ENCODE data around the gene SLC2A3.
"Not testable (repeated sequence)": the region's sequence is repeated elsewhere in the genome, so short reads cannot be mapped to it uniquely, and the experiment has no call there.

SLC2A3 gene

DNA sequence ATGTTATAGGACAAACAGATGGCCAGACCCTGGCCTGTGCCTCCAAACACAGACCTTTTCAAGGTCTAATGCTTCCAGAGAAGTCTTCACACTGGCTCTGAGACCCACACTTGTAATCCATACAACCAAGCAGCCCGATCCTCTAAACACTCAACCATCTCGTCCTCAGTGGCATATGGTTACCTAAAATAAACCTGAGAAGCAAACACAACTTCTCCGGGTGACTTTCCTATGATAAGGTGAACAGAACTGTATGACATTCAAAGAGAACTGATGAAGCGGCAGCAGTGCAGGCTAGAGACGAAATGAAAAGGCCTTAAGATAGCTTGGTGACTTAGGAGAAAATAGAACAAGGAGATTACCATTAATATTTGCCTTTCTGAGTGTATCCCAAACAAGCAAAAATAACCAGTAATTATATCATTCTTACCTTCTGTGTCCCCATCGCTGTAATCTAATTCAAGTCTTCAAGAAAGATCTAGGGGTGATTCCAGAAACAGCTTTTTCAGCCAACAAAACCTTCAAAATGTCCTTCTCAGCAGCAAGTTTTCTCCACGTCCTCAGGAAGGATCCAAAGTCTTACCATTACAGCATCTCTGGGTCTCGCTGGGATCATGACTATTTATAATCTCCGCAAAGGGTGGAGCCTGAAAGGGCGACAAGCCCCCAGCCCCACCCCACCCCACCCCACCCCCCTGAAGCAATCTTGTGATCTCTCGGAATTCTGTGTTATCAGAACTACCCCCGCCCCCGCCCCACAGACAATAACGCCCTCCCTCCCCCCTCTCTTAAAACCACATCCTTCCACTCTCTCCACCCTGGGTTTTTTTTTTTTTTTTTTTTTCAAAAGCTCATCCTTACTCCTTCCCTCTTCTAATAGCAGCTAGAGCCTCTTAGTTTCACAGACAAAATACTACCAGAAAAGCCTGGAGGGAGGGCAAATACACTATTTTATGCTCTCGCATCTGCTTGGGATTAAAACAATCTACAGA lies at the start of gene SLC2A3:
Gene SLC2A3 (minus strand): TSS at position 598 of the 992 bp plus-strand sequence. CDS start 153 bp downstream, at position 445.
- peak; percentile 63 for DNase-seq

DNA sequence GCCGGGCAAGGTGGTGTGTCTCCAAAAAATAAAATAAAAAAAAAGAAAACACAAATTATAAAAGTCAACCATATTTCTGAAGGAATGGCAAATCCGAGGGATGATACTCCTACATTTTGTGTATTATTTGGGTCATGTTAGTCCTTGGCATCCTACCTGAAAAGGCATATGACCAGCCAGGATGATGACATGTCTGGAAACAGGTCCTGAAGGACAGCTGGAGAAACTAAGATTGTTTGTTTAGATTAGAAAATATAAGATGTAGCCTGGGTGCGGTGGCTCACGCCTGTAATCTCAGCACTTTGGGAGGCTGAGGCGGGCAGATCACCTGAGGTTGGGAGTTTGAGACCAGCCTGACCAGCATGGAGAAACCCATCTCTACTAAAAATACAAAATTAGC lies 48.9 kb upstream of the SLC2A3 start:
- DNase-seq, result no peak

DNA sequence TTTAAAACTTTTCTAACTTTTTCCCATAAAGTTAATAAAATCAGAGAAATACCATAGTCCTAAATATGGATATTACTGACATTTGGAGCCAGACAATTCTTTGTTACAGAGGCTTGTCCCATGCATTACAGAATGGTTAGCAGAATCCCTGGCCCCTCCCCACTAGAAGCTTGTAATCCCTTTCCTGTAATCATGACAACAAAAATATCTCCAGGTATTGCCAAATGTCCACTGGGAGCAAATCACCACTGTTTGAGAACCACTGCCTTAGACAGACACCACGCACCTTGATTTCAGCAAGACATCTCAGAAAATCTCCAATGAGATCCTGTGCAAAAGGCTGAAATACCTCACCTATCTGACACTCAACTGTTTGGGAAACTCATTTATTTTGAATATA lies 47.5 kb upstream of the SLC2A3 start:
- not testable (repeated sequence) for DNase-seq

DNA sequence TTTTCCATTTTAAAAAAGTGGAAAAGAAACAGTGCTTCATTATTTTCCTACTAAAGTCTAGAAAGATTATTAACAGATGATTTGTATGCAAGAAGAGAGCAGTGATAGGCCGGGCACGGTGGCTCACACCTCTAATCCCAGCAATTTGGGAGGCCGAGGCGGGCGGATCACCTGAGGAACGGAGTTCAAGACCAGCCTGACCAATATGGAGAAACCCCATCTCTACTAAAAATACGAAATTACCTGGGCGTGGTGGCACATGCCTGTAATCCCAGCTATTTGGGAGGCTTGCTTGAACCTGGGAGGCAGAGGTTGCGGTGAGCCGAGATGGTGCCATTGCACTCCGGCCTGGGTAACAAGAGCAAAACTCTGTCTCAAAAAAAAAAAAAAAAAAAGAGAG lies 47.0 kb upstream of the SLC2A3 start:
- DNase-seq, result not testable (repeated sequence)

DNA sequence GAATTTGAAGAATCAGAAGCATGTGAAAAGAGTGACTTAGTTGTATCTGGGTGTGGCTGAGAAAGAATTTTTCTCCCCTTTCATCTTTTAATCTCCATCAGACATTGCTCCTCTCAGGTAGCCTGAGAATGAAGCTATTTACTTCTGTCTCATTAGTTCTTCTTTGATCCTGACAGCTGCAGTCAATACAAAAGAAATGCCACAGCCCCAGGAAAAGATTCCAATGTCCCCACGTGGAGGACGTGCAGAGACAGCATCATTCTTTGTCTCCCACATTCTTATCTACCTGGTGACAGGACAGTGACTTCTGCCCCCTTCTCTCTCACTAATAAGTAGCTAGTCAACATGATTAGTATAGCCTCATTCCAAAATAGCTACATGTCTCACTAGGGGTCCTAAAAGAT lies 46.3 kb upstream of the SLC2A3 start:
- not testable (repeated sequence) for DNase-seq

DNA sequence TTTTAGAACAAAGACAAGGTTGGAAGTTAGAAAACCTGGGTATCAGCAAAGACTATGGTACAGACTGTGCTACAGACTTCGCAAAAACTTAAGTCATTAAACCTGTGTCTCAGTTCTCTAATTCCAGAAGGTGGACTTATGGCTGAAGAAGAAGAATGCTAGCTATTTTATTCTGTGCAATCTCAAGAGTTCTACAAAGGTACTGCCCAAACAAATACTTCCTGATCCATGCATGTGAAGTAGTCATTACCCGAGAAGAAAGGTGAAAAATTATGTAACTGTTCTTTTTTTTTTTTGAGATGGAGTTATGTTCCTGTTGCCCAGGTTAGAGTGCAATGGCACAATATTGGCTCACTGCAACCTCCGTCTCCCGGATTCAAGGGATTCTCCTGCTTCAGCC lies 45.5 kb upstream of the SLC2A3 start:
- DNase-seq, result no peak

DNA sequence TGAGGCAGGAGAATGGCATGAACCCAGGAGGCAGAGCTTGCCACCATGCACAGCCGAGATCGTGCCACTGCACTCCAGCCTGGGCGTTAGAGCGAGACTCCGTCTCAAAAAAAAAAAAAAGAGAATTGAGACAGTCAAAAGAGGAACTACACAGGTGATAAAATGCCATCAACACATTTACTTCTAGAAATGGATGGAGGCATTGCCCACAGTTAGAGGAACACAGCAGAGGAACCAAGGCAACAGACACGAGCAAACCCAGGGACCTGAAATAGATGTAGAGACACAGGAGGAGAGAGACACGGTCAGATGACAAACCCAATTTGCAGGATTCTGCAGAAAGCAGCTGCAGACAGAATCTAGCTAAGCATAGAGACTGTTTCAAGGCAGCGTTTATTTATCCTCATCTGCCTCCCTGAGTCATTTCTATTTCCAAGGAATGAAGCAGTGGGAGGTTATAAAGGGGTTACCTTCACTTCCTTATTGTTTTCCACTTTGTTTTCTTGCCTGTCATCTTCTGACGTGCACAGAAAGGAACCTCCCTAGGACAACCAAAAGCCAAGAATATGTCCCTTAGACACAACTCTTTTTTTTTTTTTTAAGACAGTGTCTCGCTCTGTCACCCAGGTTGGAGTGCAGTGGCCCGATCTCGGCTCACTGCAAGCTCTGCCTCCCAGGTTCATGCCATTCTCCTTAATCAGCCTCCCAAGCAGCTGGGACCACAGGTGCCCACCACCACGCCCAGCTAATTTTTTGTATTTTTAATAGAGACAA lies 41.6 kb upstream of the SLC2A3 start:
- not testable (repeated sequence) for DNase-seq

DNA sequence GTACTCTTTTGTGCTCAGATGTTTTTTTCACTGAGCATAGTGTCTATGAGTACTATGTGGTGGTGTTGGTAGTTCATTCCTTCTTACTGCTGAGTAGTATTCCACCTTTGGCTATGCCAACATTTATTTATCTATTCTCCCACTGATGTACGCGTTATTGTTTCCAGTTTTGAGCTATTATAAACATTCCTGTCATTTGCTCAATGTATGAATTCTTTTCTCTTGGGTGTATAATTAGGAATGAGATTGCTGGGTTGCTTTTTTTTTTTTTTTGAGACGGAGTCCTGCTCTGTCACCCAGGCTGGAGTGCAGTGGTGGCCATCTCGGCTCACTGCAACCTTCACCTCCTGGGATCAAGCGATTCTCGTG lies 37.5 kb upstream of the SLC2A3 start:
- no peak for DNase-seq

DNA sequence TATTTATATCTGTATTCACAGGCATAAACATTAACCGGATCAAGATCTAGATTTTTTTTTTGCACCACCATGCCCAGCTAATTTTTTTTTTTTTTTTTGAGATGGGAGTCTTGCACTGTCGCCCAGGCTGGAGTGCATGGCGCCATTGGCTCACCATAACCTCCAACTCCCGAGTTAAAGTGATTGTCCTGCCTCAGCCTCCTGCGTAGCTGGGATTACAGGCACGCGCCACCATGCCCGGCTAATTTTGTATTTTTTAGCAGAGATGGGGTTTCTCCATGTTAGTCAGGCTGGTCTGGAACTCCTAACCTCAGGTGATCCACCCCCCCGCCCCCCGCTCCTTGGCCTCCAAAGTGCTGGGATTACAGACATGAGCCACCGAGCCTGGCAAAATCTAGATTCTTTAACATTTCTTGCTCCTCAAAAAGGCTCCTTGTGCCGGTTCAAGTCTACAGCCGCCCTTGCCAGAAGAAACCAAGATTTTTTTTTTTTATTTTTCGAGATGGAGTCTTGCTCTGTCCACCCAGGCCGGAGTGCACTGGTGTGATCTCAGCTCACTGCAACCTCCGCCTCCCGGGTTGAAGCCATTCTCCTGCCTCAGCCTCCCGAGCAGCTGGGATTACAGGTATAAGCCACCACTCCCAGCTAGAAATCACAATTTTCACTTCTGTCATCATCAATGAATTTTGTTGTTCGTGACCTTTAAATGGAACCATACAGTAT lies 36.9 kb upstream of the SLC2A3 start:
- no peak for DNase-seq

DNA sequence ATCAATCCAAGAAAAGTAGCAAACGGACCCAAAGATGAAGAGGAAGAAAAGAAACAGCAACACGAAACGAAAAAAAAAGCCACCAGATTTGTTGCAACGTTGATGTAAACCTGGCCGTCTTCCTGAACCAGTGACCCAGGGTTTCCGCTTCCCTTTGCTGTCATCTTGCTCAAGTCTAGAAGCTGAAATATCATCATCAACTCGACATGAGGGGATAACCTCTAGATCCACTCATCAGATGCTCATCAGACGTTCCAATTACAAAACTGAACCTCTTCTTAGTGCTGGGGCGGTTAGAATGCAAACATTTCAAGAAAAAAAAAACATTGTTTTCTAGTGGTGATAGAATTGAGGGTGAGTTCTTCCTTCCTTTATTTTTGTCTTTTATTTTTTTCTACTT lies 36.3 kb upstream of the SLC2A3 start:
- DNase-seq, result not testable (repeated sequence)

DNA sequence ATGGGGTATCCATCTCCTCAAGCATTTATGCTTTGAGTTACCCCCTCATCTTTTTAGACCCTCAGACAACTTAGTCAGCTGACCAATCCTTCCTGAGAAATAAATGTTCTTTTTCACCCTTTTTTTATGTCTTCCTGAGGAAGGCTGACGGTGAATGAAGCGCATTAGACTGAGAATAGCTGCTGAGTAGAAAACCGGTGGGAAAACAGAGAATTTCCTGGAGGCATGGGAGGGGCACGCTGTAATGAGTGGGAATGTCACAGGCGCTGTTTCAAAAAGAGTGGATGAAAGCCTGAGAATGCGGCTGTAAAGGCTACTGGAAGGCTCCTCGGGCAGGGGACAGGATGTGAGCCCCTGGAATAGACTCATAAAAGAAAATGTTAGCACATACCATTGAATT lies 35.8 kb upstream of the SLC2A3 start:
- DNase-seq, result not testable (repeated sequence)

DNA sequence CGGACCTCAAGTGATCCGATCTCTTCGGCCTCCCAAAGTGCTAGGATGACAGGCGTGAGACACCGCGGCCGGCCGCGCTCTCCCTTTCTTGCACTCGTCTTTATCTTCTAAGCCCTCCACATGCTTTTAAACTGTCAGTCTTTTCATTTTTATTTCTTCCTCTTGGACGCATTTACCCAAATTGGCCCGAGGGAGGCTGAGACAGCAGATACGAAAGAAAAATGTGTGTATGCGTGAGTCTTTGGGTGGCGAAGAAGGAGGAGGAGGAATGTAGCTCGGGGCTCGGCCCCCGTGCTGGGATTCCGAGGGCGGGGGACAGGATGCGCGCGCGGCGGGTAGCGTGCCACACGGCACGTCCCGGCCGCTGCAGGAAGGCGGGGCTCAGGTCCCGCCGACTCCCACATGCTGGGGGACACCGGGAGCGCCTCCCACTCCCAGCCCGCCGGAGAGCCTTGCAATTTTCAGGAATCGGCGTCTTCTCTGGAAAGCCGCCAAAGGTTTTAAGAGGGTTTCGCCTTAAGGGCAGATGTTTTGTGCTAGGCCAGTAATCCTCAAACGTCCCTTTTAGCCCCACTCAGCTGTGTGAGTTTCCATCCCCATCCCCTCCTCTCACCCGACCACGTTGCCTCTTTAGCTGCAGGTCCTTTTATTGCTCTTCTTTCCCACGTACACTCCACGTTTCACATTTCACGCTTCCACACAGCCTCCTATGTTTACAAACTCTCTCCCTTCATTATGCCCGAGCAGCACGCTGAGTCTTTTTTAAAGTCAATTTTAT lies 34.7 kb upstream of the SLC2A3 start:
- peak; percentile 91 for DNase-seq

DNA sequence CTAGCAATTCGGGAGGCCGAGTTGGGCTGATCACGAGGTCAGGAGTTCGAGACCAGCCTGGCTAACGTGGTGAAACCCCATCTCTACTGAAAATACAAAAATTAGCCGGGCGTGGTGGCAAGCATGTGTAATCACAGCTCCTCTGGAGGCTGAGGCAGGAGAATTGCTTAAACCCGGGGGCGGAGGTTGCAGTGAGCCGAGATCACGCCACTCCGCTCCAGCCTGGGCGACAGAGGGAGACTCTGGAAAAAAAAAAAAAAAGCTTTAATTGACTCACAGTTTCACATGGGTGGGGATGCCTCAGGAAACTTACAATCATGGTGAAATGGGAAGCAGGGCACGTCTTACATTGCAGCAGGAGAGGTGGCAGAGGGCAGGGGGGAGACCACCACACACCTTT lies 30.6 kb upstream of the SLC2A3 start:
- no peak for DNase-seq

DNA sequence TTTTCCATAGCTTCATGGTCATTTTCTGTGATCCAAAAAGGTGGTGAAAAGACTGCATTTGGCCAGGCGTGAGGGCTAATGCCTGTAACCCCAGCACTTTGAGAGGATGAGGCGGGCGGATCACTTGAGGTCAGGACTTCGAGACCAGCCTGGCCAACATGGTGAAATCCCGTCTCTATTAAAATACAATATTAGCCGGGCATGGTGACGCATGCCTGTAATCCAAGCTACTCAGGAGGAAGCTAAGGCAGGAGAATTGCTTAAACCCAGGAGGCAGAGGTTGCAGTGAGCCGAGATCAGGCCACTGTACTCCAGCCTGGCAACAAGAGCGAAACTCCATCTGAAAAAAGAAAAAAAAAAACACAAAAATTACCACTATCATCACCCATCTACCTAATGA lies 28.7 kb upstream of the SLC2A3 start:
- not testable (repeated sequence) for DNase-seq

DNA sequence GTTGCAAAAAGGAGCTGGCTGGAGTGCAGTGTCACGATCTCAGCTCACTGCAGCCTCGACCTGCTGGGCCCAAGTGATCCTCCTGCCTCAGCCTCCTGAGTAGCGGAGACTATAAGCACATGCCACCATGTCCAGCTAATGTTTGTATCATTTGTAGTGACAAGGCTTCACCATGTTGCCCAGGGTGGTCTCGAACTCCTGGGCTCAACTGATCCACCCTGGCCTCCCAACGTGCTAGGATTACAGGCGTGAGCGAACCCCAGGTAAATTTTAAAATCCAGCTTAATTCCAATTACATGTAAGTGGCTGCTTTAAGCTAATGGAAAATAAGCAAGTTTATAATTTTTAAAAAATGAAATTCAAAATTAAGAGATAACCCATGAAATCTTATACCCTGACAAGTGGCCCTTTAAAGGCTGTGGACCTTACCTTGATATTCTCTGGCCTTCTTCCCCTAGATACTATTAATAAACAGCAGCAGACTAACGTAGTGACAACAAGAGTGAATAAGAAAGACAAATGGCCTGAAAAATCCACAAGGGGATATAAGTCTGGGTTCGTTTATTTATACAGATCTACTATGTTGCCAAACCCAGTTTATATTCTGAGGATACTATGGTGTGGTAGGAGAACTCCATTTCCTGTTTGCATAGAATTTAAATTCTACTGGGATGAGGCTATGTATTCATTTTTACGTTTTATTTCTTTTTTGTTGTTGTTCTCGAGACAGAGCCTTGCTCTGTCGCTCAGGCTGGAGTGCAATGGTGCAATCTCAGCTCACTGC lies 25.6 kb upstream of the SLC2A3 start:
- DNase-seq, result no peak

DNA sequence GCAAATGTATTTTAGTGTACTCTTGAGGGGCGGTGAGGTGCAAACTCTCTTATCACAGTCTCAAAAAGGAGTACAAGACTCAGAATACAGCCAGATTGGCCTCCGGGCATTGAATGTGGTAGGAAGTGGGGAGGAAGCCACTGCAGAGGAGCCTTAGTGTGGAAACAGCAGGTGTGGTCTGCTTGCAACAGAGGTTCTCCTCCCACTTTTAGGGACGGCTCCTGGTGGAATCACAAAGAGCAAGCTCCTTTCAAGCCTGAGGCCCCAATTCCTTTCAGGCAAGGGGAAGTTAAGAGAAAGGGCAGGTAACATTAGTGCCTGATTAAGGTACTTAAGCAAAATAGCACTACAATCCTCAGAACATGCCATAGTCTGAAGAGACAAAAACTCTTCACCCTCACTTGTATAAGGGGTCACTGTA lies 23.7 kb upstream of the SLC2A3 start:
- no peak for DNase-seq

DNA sequence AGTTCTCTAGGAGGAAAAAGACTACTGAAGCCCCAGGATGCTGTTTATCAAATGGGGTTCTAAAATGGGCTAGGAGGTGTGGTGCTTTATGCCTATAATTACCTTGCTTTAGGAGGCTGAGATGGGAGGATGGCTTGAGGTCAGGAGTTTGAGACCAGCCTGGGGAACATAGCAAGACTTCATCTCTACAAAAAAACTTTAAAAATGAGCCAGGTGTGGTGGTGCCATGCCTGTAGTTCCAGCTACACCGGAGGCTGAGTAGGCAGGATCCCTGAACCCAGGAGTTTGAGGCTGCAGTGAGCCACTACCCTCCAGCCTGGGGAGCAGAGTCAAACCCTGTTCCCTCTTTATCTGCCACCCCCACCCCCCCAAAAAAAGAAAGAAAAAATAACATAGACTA lies 23.3 kb upstream of the SLC2A3 start:
- no peak for DNase-seq

DNA sequence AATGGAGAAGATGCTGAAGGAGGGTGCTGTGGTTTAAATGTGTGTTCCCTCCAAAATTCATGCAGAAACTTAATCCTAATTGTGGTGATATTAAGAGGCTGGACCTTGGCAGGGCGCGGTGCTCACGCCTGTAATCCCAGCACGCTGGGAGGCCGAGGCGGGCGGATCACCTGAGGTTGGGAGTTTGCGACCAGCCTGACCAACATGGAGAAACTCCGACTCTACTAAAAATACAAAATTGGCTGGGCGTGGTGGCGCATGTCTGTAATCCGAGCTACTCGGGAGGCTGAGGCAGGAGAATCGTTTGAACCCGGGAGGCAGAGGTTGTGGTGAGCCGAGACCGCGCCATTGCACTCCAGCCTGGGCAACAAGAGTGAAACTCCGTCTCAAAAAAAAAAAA lies 18.9 kb upstream of the SLC2A3 start:
- DNase-seq, result not testable (repeated sequence)

DNA sequence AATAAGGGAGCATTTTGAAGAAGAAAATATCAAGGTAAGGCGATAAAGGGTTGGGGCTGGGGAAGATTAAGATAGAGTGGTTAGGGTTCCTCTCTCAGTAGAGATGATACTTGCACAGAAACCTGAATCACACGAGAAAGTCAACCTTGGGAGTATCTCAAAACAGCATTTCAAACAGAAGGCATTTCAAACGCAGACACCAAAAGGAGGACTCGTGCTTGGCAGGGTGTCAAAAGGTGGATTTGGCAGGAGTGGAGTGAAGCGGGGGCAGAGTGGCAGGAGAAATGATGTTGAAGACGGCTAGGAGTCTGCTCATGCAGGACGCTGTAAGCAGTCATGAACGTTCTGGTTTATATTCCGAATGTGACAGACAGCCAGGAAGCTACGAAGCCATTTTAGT lies 18.4 kb upstream of the SLC2A3 start:
- DNase-seq, result not testable (repeated sequence)

DNA sequence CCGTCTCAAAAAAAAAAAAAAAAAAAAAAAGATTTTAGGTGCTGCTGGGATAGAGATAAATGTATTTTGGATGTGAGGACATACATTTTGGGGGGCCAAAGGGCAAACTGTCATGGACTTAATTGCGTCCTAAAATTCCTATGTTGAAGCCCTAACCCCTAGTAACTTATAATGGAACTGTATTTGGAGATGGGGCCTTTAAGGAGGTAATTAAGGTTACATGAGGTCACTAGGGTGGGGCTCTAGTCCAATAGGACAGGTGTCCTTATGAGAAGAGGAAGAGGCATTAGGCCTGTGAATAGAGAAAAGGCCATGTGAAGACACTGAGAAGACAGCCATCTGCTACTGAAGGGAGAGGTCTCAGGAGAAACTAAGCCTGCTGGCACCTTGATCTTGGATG lies 17.9 kb upstream of the SLC2A3 start:
- DNase-seq, result not testable (repeated sequence)

DNA sequence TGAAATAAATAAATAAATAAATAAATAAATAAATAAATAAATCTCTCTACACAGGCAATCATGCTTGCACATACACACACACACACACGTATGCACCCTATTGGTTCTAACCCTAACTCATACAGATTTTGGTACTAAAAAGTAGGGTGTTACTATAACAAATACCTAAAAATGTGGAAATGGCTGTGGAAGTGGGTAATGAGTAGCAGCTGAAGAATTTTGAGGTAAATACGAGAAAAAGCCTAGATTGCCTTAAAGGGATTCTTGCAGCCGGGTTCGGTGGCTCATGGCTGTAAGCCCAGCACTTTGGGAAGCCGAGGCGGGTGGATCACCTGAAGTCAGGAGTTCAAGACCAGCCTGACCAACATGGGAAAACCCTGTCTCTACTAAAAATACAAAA lies 15.7 kb upstream of the SLC2A3 start:
- no peak for DNase-seq
